Measurements from ENCODE around the gene FCRLB. TPM values are rescaled to one million over a fixed set of nuclear protein-coding genes. Genes with fewer than 3 reads are reported as not detected.

The FCRLB gene
- total and polyA plus RNA-seq, 3 experiments from 2014 or later: 0.24 to 2.2 (median 0.33) TPM

GRCh38 chr1:161730050-161730564 lies 8.8 kb downstream of the FCRLB start:
- peak overlapping the region; percentile 2 to 71 (median 42) for H3K27ac Mint-ChIP-seq
- peak overlapping the region in 5 of 7 donors; percentile 20 to 59 (median 27) for H3K4me3 Mint-ChIP-seq
- no peaks in the 10 kb centered on the region for H3K9me3 Mint-ChIP-seq
- peaks cover 0 to 8% (median 0%) of the 10 kb centered on the region in 3 donors for H3K36me3 Mint-ChIP-seq
- ChIA-PET POLR2A (interaction anchor here (1.0 kb wide), 1 partner anchor 9 kb away, joined by 4 read pairs; no protein-coding TSS in a partner anchor), CTCF (interaction anchor here (1.5 to 6.0 kb wide), 2 partner anchors 7 to 11 kb away, joined by 3 to 102 read pairs; no protein-coding TSS in a partner anchor)
- no peak overlapping the region for H3K27ac ChIP-seq (ENCODE audit: low read depth, low read length)
- no peaks in the 10 kb centered on the region for H3K36me3 ChIP-seq (ENCODE audit: insufficient read depth, low read length)
- H3K4me1 Mint-ChIP-seq: peaks cover 32 to 43% (median 42%) of the 10 kb centered on the region in 3 donors
- no peaks in the 10 kb centered on the region for H3K27me3 Mint-ChIP-seq
- peaks cover 23% of the 10 kb centered on the region for H3K4me1 ChIP-seq (ENCODE audit: insufficient read depth, low read length)
- no peaks in the 10 kb centered on the region for H3K9me3 ChIP-seq (ENCODE audit: low read length)
- no peaks in the 10 kb centered on the region for H3K27me3 ChIP-seq (ENCODE audit: insufficient read depth, low read length, poor library complexity, severe bottlenecking)
- no peak for DNase-seq
- H3K4me3 ChIP-seq (ENCODE audit: low read length): no peak overlapping the region

- H3K4me1 Mint-ChIP-seq: peaks cover 25 to 39% (median 36%) of the 10 kb centered on the region in 3 donors
- H3K9me3 ChIP-seq (ENCODE audit: low read length): no peaks in the 10 kb centered on the region
These were observed 9.9 kb downstream of the FCRLB start for GRCh38 chr1:161731241-161731640.

GRCh38 chr1:161731981-161732718 lies 10.8 kb downstream of the FCRLB start:
- DNase-seq: no peak
- H3K4me3 ChIP-seq (ENCODE audit: low read length): no peak overlapping the region
- no peak overlapping the region for H3K27ac ChIP-seq (ENCODE audit: low read depth, low read length)
- POLR2A ChIA-PET: no interaction called here
- Mint-ChIP-seq H3K4me3 (no peak overlapping the region), H3K4me1 (peaks cover 25 to 41% (median 41%) of the 10 kb centered on the region in 3 donors), H3K9me3 (no peaks in the 10 kb centered on the region), H3K27ac (peak overlapping the region in 1 of 8 donors; percentile 26), H3K36me3 (peaks cover 0 to 2% (median 0%) of the 10 kb centered on the region in 3 donors), H3K27me3 (peaks cover 0 to 2% of the 10 kb centered on the region in 2 donors)
- no peaks in the 10 kb centered on the region for H3K9me3 ChIP-seq (ENCODE audit: low read length)
- H3K4me1 ChIP-seq (ENCODE audit: insufficient read depth, low read length): peaks cover 23% of the 10 kb centered on the region
- H3K27me3 ChIP-seq (ENCODE audit: insufficient read depth, low read length, poor library complexity, severe bottlenecking): no peaks in the 10 kb centered on the region
- CTCF ChIA-PET: interaction anchor here (0.6 kb wide), 1 partner anchor 84 kb away, joined by 3 read pairs; no protein-coding TSS in a partner anchor
- no peaks in the 10 kb centered on the region for H3K36me3 ChIP-seq (ENCODE audit: insufficient read depth, low read length)

More at GRCh38 chr1:161731241-161731640, 9.9 kb downstream of the FCRLB start:
- Mint-ChIP-seq H3K9me3 (no peaks in the 10 kb centered on the region), H3K36me3 (peaks cover 0 to 3% (median 0%) of the 10 kb centered on the region in 3 donors), H3K4me3 (peak overlapping the region in 1 of 7 donors; percentile 68), H3K27ac (peak overlapping the region in 1 of 8 donors; percentile 2), H3K27me3 (peaks cover 0 to under 1% of the 10 kb centered on the region in 2 donors)
- H3K36me3 ChIP-seq (ENCODE audit: insufficient read depth, low read length): no peaks in the 10 kb centered on the region
- no peaks in the 10 kb centered on the region for H3K27me3 ChIP-seq (ENCODE audit: insufficient read depth, low read length, poor library complexity, severe bottlenecking)
- H3K27ac ChIP-seq (ENCODE audit: low read depth, low read length): no peak overlapping the region
- peaks cover 23% of the 10 kb centered on the region for H3K4me1 ChIP-seq (ENCODE audit: insufficient read depth, low read length)
- CTCF ChIA-PET: no interaction called here
- POLR2A ChIA-PET: no interaction called here
- H3K4me3 ChIP-seq (ENCODE audit: low read length): no peak overlapping the region
- DNase-seq: no peak

- Histone ChIP-seq H3K4me1 (ENCODE audit: insufficient read depth, low read length) (peaks cover 17% of the 10 kb centered on the region), H3K9me3 (ENCODE audit: low read length) (no peaks in the 10 kb centered on the region), H3K36me3 (ENCODE audit: insufficient read depth, low read length) (no peaks in the 10 kb centered on the region), H3K27ac (ENCODE audit: low read depth, low read length) (no peak overlapping the region), H3K4me3 (ENCODE audit: low read length) (no peak overlapping the region), H3K27me3 (ENCODE audit: insufficient read depth, low read length, poor library complexity, severe bottlenecking) (no peaks in the 10 kb centered on the region)
- Mint-ChIP-seq H3K4me3 (no peak overlapping the region), H3K4me1 (peaks cover 19 to 39% (median 38%) of the 10 kb centered on the region in 3 donors), H3K27ac (no peak overlapping the region), H3K36me3 (no peaks in the 10 kb centered on the region), H3K27me3 (peaks cover 0 to 2% of the 10 kb centered on the region in 2 donors), H3K9me3 (no peaks in the 10 kb centered on the region)
- POLR2A ChIA-PET: no interaction called here
- CTCF ChIA-PET: interaction anchor here (0.9 kb wide), 1 partner anchor 16 kb away, joined by 3 read pairs; the partner anchor contains the start of gene DUSP12
- no peak for DNase-seq
These were observed 12.2 kb downstream of the FCRLB start for GRCh38 chr1:161733526-161733925.

GRCh38 chr1:161735837-161736236 lies 14.5 kb downstream of the FCRLB start:
- peak overlapping the region in 1 of 8 donors; percentile 29 for H3K27ac Mint-ChIP-seq
- POLR2A ChIA-PET: interaction anchor here (6.5 kb wide), 1 partner anchor 9 kb away, joined by 69 read pairs; no protein-coding TSS in a partner anchor

GRCh38 chr1:161736335-161736969 lies 15.1 kb downstream of the FCRLB start:
- H3K4me3 Mint-ChIP-seq: no peak overlapping the region
- no peak overlapping the region for H3K27ac ChIP-seq (ENCODE audit: low read depth, low read length)
- ChIA-PET POLR2A (interaction anchor here (6.5 kb wide), 1 partner anchor 10 kb away, joined by 69 read pairs; no protein-coding TSS in a partner anchor), CTCF (interaction anchor here (1.1 to 5.9 kb wide), 4 partner anchors 9 to 252 kb away, joined by 3 to 102 read pairs (median 16); partner anchors contain the start of gene DUSP12)
- H3K4me3 ChIP-seq (ENCODE audit: low read length): no peak overlapping the region
- H3K36me3 Mint-ChIP-seq: no peaks in the 10 kb centered on the region
- H3K9me3 Mint-ChIP-seq: no peaks in the 10 kb centered on the region
- H3K36me3 ChIP-seq (ENCODE audit: insufficient read depth, low read length): no peaks in the 10 kb centered on the region
- no peaks in the 10 kb centered on the region for H3K9me3 ChIP-seq (ENCODE audit: low read length)
- DNase-seq: no peak
- H3K27ac Mint-ChIP-seq: no peak overlapping the region
- peaks cover 0 to 2% of the 10 kb centered on the region in 2 donors for H3K27me3 Mint-ChIP-seq
- H3K27me3 ChIP-seq (ENCODE audit: insufficient read depth, low read length, poor library complexity, severe bottlenecking): no peaks in the 10 kb centered on the region
- H3K4me1 ChIP-seq (ENCODE audit: insufficient read depth, low read length): peaks cover 31% of the 10 kb centered on the region
- peaks cover 25 to 46% (median 43%) of the 10 kb centered on the region in 3 donors for H3K4me1 Mint-ChIP-seq

More at GRCh38 chr1:161735837-161736236, 14.5 kb downstream of the FCRLB start:
- H3K27ac ChIP-seq (ENCODE audit: low read depth, low read length): no peak overlapping the region
- H3K4me3 ChIP-seq (ENCODE audit: low read length): no peak overlapping the region
- no peaks in the 10 kb centered on the region for H3K27me3 ChIP-seq (ENCODE audit: insufficient read depth, low read length, poor library complexity, severe bottlenecking)
- H3K9me3 ChIP-seq (ENCODE audit: low read length): no peaks in the 10 kb centered on the region
- CTCF ChIA-PET: interaction anchor here (1.4 to 5.9 kb wide), 2 partner anchors 8 to 251 kb away, joined by 4 to 102 read pairs; no protein-coding TSS in a partner anchor
- no peak for DNase-seq
- Mint-ChIP-seq H3K4me1 (peaks cover 23 to 40% (median 40%) of the 10 kb centered on the region in 3 donors), H3K36me3 (no peaks in the 10 kb centered on the region), H3K4me3 (no peak overlapping the region), H3K9me3 (no peaks in the 10 kb centered on the region), H3K27me3 (peaks cover 0 to 2% of the 10 kb centered on the region in 2 donors)
- no peaks in the 10 kb centered on the region for H3K36me3 ChIP-seq (ENCODE audit: insufficient read depth, low read length)
- H3K4me1 ChIP-seq (ENCODE audit: insufficient read depth, low read length): peaks cover 25% of the 10 kb centered on the region

GRCh38 chr1:161737625-161738024 lies 16.3 kb downstream of the FCRLB start:
- H3K4me1 ChIP-seq (ENCODE audit: insufficient read depth, low read length): peaks cover 31% of the 10 kb centered on the region
- Mint-ChIP-seq H3K36me3 (no peaks in the 10 kb centered on the region), H3K4me1 (peaks cover 26 to 48% (median 44%) of the 10 kb centered on the region in 3 donors)

More at GRCh38 chr1:161737625-161738024, 16.3 kb downstream of the FCRLB start:
- peak overlapping the region in 1 of 7 donors; percentile 2 for H3K4me3 Mint-ChIP-seq
- CTCF ChIA-PET: interaction anchor here (1.5 to 5.9 kb wide), 7 partner anchors 10 to 252 kb away, joined by 3 to 102 read pairs (median 7); partner anchors contain the start of gene DUSP12
- DNase-seq: no peak
- H3K27me3 Mint-ChIP-seq: peaks cover 0 to 2% of the 10 kb centered on the region in 2 donors
- H3K27ac Mint-ChIP-seq: no peak overlapping the region
- POLR2A ChIA-PET: interaction anchor here (6.5 kb wide), 1 partner anchor 11 kb away, joined by 69 read pairs; no protein-coding TSS in a partner anchor
- H3K27ac ChIP-seq (ENCODE audit: low read depth, low read length): no peak overlapping the region
- H3K9me3 ChIP-seq (ENCODE audit: low read length): no peaks in the 10 kb centered on the region
- no peaks in the 10 kb centered on the region for H3K27me3 ChIP-seq (ENCODE audit: insufficient read depth, low read length, poor library complexity, severe bottlenecking)
- H3K9me3 Mint-ChIP-seq: no peaks in the 10 kb centered on the region
- H3K36me3 ChIP-seq (ENCODE audit: insufficient read depth, low read length): no peaks in the 10 kb centered on the region
- H3K4me3 ChIP-seq (ENCODE audit: low read length): no peak overlapping the region

Measured in CD8-positive, alpha-beta memory T cell (primary cell).